Kidney epithelial cell (primary cell): ENCODE data around the gene TRIM54. TPM values are rescaled to one million over a fixed set of nuclear protein-coding genes. Genes with fewer than 3 reads are reported as not detected.

Experiments
- DNase-seq: peaks from one replicate; pipeline ENCODE4 v3.0.0-alpha.2; 2010; ENCODE audit warnings: low read depth
- H3K27me3 ChIP-seq: 2 replicates; pipeline ENCODE4 v1.6.0; 2011; ENCODE audit warnings: low read length; ENCODE audit not compliant: control insufficient read depth, insufficient read depth
- H3K36me3 ChIP-seq: 2 replicates; pipeline ENCODE4 v1.5.1; 2011; ENCODE audit warnings: low read length; ENCODE audit not compliant: control insufficient read depth, insufficient read depth
- H3K4me3 ChIP-seq: 2 replicates; pipeline ENCODE4 v1.5.1; 2011; ENCODE audit warnings: low read depth, mild to moderate bottlenecking, control low read depth, low read length
- CTCF ChIP-seq: IDR thresholded peaks from 2 replicates; pipeline ENCODE4 v1.5.1; 2011; ENCODE audit warnings: mild to moderate bottlenecking, moderate library complexity, low read length, control low read depth, inconsistent platforms; ENCODE audit not compliant: insufficient read depth, poor library complexity, severe bottlenecking
- total RNA-seq: library from RNA; depleted of rRNA; stranded (reverse); fragments of >200 nt; gene quantifications from 2 replicates; pipeline ENCODE4 v1.2.3, GENCODE V29; 2015

The TRIM54 gene
- total RNA-seq, 1 donor from 2014 or later, result 0.33 TPM

GRCh38 chr2:27308359-27308881 lies 26.2 kb downstream of the TRIM54 start, which contains the start of gene UCN:
UCN (minus strand) TSS chr2:27308445; CDS start chr2:27307895, 550 bp downstream.
- TF ChIP-seq CTCF, result no peak
- Histone ChIP-seq H3K36me3 (no peaks in the 10 kb centered on the region), H3K27me3 (peaks cover 45% of the 10 kb centered on the region), H3K4me3 (no peak within 1 kb of the TSS)
- DNase-seq, result no peak

DNA sequence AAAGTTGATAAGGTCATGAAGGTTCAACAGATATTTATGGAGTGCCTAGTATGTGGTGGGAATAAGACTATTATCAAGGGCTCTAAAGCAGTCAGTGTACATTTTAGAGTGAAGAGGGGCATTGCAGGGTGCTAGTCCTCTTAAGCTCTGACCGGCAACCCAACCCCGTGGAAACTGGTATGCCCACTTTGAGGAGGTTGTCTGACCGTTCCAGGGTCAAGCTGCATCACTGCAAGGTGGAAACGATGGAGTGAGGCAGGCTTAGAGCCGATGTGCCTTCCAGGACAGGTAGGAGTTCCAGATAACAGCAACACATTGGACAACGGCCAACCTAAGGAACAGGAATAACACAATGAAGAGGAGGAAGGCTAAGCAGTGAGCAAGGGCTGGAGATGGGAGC lies 27.4 kb downstream of the TRIM54 start:
- TF ChIP-seq CTCF, result no peak

GRCh38 chr2:27312152-27312551 lies 29.9 kb downstream of the TRIM54 start:
- DNase-seq, result no peak
- no peak for TF ChIP-seq CTCF
- Histone ChIP-seq H3K27me3 (peaks cover 19% of the 10 kb centered on the region), H3K36me3 (peaks cover 2% of the 10 kb centered on the region), H3K4me3 (no peak overlapping the region)

More for the DNA sequence above, 27.4 kb downstream of the TRIM54 start:
- H3K36me3 ChIP-seq, result no peaks in the 10 kb centered on the region
- no peak for DNase-seq
- H3K4me3 ChIP-seq, result no peak overlapping the region
- peaks cover 43% of the 10 kb centered on the region for H3K27me3 ChIP-seq

DNA sequence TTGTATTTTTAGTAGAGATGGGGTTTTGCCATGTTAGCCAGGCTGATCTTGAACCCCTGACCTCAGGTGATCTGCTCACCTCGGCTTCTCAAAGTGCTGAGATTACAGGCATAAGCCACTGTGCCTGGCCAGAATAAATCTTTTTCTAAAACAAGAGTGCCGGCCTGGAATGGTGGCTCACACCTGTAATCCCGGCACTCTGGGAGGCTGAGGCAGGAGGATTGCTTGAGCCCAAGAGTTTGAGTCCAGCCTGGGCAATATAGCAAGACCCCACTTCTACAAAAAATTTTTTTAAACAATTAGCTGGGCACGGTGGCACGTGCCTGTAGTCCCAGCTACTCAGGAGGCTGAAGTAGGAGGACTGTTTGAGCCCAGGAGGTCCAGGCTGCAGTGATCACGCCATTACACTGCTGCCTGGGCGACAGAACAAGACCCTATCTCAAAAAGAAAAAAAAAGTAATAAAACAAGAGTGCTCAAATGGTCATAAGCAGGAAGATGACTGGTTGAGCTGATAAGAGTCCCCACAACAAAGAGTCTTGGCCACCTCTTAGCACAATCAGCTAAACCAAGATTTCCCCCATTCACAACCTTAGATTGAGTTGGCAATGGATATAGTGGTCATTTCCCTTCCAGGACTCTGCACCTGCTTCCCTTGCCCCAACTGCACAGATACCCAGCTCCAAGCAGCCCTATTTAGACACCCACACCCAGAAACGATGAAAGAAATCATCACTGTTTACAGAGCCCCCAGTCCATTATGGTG lies 31.8 kb downstream of the TRIM54 start:
- peaks cover 2% of the 10 kb centered on the region for H3K36me3 ChIP-seq
- no peak for DNase-seq
- no peaks in the 10 kb centered on the region for H3K27me3 ChIP-seq
- TF ChIP-seq CTCF, result no peak
- no peak overlapping the region for H3K4me3 ChIP-seq

DNA sequence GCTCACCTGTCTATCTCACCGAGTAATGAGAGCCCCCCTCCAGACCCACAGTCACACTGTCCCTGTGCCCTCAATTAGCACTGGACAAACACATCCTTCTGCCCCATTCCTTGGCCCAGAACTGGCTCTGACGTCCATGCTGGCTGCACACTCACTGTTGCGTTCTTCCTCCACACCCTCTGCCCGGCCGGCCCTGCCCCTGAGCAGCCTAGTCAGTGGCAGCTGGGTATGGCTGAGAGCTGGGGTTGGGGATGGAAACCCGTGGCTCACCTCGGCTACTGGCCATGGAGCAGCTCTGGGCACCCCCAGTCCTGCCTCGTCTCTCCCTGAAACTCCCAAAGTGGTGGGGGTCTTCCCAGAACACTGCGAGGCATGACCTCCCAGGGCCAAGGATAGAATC lies 32.5 kb downstream of the TRIM54 start:
- H3K4me3 ChIP-seq, result no peak overlapping the region
- H3K36me3 ChIP-seq, result peaks cover 2% of the 10 kb centered on the region
- H3K27me3 ChIP-seq, result no peaks in the 10 kb centered on the region
- no peak for DNase-seq
- TF ChIP-seq CTCF, result no peak
